Fibroblast of lung (primary cell): Measurements from ENCODE around the gene DYNC2I2.
"Not testable (repeated sequence)": the region's sequence is repeated elsewhere in the genome, so short reads cannot be mapped to it uniquely, and the experiment has no call there.

Experiments used
- CTCF ChIP-seq, 2 donors: IDR thresholded peaks in 1 of 2; conservative IDR thresholded peaks in 1 of 2; 1 replicate in 1 of 2; 2 replicates in 1 of 2; pipeline ENCODE4 v1.5.1; 2011 to 2012; ENCODE audit warnings: low read length in 2 of 2, control low read depth in 1 of 2, inconsistent platforms in 1 of 2, low read depth in 1 of 2, mild to moderate bottlenecking in 1 of 2
- EZH2 ChIP-seq: IDR thresholded peaks from 2 replicates; pipeline ENCODE4 v1.5.1; 2012; ENCODE audit warnings: low read length, control low read depth, mild to moderate bottlenecking; ENCODE audit errors: missing control alignments

- not testable (repeated sequence) for TF ChIP-seq CTCF (conservative IDR thresholded peaks at IDR 0.05 in 1 of 2, IDR thresholded peaks at IDR 0.05 in 1 of 2; ENCODE audit: low read depth in 1 of 2, low read length in 2 of 2); EZH2
These were observed 9.9 kb upstream of the DYNC2I2 start for GRCh38 chr9:128666481-128666941.
